NCI-H2171 treated with DMSO at 0.1 percent for 48 hours (cell line): ENCODE data around the gene H6PD.

Experiments used
- DNase-seq: peaks from one replicate; lab custom pipeline; 2025; lab: John Stamatoyannopoulos, UW

H6PD gene

DNA sequence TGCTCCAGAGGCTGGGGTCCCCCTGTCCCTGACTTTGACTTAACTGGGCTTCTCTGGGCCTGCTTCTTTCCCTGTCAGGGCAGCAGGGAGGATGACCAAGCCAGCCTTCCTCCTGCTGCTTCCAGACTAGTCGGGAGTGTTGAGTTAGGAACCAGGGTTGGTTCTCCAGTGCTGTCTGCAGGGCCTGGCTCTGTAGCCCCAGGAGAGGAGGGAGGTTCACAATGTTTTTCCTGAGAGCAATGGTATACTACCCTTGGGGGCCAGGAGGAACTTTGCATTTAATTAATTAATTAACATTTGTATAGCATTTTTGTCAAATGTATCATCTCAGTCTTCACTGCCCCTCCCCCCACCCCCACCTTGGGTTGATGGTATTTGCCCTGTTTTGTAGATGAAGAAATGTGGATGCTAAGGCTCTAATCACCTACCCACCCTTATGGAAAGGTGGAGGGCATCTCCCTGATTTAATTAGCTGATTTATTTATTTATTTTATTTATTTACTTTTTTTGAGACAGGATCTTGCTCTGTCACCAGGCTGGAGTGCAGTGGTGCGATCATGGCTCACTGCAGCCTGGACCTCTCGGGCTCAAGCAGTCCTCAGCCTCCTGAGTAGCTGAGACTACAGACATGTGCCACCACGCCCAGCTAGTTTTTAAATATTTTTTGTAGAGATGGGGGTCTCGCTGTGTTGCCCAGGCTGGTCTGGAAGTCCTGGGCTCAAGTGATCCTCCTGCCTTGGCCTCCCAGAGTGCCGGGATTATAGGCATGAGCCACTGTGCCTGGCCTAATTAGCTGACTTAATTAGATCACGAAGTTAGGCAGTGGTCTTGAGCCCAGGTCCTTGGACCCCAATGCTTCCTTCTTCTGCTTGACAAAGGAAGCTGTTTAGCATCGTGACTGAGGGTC, 6.6 kb downstream of the H6PD start:
- DNase-seq, result no peak

DNA sequence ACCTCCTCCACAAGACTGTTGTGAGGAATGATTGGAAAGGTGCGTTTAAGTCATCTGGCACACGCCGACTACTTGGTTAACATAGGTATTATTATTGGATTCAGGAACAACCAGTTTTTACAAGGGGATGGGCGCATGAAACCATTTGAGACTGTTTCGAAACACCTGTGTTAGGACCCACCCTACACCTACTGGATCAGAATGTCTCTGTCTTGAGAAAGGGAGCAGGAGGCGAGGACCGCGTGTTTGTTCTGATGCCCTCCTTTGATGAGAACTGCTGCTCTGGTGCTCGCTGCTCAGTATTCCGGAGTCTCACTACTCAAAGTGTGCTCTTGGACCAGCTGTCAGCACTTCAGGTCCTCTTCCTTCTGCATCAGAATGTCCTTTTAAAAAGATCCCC, 7.3 kb downstream of the H6PD start:
- DNase-seq, result no peak

DNA sequence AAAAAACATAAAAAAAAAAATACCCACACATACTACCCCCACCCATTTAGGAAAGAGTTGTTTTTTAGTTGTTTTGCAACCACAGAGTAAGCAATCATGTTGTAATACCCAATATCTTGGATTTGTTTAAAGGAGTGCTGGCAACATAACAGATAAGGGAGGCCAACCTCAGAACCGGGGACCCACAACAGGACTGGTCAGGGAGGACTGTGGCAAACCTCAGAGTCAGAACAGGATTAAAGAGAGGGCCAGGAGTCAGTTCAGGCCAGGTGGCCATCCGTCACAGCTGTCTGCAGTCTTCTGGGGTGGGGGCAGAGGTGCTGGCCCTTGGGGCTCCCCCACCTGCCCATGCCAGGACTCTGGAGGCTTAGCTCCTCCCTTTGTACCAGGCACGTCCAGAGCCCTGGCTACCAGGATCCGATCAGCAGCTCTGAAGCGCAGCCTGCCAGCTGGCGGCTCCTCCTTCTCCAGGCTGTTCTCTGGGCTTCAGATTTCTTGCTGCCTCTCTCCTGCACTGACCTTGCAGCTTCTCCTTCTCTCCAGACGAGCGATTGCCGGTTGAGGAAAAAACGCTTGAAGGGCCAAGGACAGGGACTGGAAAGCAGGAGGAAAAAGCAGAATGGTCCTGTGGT, 7.9 kb downstream of the H6PD start:
- peak; percentile 52 for DNase-seq

DNA sequence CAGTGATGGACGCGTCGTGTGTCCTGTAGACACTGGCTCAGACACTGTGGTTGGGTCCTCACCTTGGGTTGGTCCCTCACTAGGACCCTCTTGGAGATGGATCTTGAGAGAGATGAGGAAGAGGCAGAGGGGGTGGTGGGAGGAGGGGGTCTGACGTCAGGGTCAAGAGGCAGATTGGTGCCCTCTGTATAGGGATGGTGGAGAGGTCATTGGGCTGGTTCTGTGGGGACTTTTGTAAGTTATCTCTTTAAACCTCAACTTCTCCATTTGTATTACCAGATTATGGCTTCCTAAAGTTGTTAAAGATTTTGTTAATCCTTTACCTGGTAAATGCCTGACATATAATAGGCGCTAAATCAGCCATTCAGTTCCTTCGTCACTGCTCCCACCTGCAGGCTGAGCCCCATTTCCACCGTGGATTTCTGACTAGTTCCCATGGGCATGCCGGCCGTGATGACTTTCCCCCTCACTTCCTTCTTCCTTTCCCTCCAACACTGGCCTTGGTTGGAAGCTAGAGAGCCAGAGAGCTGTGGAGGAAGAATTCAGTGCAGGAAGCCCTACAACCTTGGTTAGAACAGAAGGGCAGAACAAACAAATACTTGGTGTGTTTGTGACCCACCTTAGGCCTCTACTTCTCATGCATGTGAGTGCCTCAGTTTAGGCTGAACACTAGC, 8.6 kb downstream of the H6PD start:
- DNase-seq, result no peak

GRCh38 chr1:9244501-9245229, 10.1 kb downstream of the H6PD start:
- no peak for DNase-seq

GRCh38 chr1:9245230-9245619, 10.7 kb downstream of the H6PD start:
- no peak for DNase-seq

DNA sequence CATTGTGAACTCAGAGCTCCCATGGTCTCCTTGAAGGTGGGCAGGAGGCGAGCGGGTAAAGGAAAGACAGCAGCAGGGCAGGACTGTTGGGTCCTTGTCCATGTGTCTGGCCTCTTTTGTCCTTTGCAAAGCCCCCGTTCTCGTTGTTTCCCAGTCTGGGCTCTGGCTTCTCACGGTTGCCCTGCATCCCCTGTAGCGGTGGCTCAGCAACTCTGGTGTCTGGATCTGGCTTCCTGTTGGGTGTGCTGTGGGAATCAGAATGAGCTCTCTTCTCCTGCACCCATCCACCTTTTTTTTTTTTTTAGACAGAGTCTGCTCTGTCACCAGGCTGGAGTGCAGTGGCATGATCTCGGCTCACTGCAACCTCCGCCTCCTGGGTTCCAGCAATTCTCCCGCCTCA, 11.1 kb downstream of the H6PD start:
- DNase-seq, result no peak

DNA sequence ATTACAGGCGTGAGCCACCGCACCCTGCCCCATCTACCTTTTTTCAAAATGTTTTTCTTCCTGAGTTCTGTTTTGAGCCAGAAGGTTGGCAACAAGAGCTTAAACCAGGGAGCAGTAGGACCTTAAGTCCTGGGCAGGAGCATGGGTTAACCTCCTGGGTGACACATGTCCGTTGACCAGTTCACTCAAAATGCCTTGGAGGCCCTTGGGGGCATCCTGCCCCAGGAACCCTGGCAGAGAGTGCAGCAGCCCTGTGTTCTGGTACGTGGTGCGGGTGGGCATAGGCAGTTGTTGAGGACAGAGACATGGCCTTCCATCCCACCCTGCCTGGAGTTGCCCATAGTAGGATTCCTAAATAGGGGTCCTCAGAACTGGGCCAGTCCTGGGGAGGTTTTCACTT, 11.6 kb downstream of the H6PD start:
- DNase-seq, result no peak

GRCh38 chr1:9246841-9247785, 12.5 kb downstream of the H6PD start:
- DNase-seq, result no peak

GRCh38 chr1:9247894-9248293, 13.3 kb downstream of the H6PD start:
- no peak for DNase-seq

- DNase-seq, result no peak
Measured at GRCh38 chr1:9248341-9249262, 14.0 kb downstream of the H6PD start.

GRCh38 chr1:9249263-9249533, 14.6 kb downstream of the H6PD start:
- no peak for DNase-seq

GRCh38 chr1:9249534-9250410, 15.2 kb downstream of the H6PD start:
- DNase-seq, result no peak

DNA sequence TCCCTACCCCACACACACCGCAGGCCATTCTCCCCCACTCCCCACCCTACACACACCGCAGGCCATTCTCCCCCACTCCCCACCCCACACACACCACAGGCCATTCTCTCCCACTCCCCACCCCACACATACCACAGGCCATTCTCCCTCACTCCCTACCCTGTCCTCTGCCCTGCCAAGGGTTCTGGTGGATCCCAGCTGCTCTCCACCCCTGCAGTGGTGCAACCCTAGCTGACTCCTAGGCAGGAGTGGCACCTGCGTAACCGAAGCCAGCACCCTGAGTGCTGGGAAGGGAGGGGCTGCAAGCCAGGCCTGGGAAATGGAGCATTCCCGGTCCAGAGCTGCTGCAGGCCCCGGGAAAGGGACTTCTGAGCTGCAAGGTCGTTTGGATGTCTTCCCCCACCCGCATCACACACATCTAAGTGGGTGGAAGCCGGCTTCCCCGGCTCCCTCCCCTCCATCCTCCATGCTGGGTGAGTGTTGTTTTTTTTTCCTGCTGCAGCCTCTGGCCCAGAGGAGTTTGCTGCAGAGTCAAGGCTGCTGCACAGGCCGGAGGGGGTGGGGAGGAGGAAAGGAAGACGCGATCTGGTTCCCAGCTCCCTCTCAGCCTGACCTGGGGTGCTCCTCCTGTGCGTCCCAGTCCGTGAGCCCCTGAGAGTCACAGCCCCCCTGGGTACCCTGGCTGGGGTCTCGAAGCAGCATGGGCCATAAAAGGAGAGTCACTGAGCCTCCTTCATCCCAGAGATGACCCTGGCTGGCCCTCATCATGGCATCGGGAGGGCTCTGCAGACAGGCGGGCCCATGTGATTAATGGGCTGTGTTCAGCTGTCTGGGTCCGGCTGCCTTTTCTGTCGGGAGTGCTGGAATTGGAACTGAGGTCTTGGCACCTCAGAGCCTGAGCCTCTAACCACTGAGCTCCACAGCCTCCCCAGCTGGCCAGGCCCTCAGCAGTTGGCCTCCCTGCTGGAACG, 16.1 kb downstream of the H6PD start:
- peak; percentile 20 for DNase-seq

DNA sequence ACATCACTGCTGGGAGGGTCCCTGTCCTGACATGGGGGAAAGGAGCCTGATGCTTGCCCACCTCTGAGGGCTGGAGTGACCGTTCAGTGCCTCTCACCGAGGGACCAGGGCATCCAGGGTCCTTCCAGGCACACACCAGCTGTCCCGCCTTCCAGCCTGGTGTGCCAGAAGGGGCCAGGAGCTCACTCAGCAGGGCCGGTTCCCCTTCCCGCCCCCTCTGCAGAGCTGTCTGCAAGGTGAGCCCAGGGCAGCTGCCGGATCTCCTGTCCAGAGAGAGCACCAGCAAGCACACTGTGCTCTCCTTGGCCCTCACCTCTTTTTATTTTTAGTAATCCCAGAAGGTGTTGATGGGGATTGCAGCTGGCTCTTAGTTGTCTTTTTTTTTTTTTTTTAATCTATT, 16.9 kb downstream of the H6PD start:
- peak; percentile 40 for DNase-seq

- DNase-seq, result no peak
Measured at GRCh38 chr1:9253004-9253403, 18.4 kb downstream of the H6PD start.

DNA sequence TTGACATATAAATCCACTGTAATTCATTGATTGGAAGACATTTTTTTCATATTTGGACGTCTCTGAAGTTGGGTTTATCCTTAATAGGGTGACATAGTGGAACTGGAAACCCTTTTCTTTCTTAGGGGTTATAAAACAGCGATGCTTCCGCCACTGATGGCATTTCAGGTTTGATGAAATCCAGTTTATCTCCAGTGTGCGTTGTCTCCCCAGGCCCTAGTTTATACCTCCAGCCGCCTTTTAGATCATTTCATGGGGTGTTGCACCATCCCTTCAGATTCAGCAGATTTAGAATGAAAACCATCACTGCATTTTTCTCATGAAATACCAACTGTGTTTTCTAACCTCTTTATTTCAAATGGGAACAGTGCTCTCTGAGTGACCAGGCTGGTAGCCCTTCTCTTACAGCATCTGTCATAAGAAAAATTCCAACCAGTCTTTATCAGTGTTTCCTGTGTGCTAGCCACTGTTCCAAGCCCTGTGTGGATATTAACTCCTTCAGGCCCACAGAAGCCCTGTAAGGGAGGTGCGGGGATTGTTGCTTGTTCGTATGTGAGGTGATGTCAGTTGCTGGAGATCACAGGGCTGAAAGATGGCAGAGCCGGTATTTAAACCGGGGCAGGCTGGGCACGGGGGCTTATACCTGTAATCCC, 19.0 kb downstream of the H6PD start:
- DNase-seq, result no peak

DNA sequence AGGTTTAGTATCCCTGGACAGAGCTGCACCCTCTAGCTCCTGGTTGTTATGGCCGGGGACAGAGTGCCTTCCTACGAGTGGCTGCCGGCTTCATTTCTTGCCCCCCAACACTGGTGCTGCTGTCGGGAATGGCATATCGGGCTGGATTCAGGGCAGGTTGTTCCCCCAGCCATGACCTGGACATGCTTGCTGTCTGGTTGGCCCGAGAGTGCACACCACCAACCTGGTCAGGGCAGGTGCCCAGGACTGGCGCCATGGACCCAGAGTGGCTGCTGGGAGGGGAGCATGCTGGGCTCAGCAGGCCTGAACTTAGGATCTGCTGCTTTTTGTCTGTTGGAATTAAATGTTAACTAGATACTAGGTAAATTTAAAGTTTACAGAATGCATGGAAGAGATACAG, 21.8 kb downstream of the H6PD start:
- DNase-seq, result no peak
